Measurements from ENCODE around the gene OR52W1. TPM values are rescaled to one million over a fixed set of nuclear protein-coding genes. Genes with fewer than 3 reads are reported as not detected.

Gene OR52W1
- total and polyA plus RNA-seq, 2 donors: 0.02 TPM; not detected in 1

DNA sequence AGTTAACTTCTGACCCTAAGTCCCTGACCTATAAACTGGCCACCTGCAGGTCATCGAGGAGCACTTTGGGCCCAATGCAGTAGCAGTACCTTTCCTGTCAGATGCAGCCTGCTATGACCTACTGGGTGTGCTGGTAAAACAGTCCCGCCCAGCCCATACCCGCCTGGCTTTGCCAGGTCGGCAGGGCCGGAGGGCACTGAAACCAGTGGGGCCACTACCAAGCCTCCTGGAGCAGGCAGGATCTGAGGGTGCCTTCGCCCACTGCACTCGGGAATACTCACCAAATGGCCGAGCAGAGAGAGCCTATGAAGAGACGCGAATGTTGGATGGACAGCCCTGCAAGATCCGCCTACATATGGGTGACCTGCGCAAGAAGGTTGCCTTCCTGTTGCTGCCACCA is 10.8 kb downstream of the OR52W1 start:
- Histone ChIP-seq H3K4me3 (ENCODE audit: low read length in 2 of 2) (no peak overlapping the region), H3K36me3 (ENCODE audit: control insufficient read depth in 2 of 2, insufficient read depth in 2 of 2, low read length in 1 of 2) (peaks cover 37 to 40% of the 10 kb centered on the region in 2 donors), H3K9me3 (ENCODE audit: control insufficient read depth in 2 of 2, insufficient read depth in 1 of 2, low read length in 1 of 2) (no peaks in the 10 kb centered on the region), H3K27ac (ENCODE audit: low read depth in 1 of 2, low read length in 1 of 2) (no peak overlapping the region), H3K27me3 (ENCODE audit: control insufficient read depth in 2 of 2, insufficient read depth in 1 of 2, low read length in 1 of 2) (no peaks in the 10 kb centered on the region), H3K4me1 (ENCODE audit: control insufficient read depth in 2 of 2, insufficient read depth in 2 of 2, low read length in 2 of 2) (no peaks in the 10 kb centered on the region)
- 96% methylated on average over 12 of the region's 12 CpGs for WGBS
- no peak for DNase-seq (ENCODE audit: low read depth in 6 of 9, low spot score in 9 of 9)

DNA sequence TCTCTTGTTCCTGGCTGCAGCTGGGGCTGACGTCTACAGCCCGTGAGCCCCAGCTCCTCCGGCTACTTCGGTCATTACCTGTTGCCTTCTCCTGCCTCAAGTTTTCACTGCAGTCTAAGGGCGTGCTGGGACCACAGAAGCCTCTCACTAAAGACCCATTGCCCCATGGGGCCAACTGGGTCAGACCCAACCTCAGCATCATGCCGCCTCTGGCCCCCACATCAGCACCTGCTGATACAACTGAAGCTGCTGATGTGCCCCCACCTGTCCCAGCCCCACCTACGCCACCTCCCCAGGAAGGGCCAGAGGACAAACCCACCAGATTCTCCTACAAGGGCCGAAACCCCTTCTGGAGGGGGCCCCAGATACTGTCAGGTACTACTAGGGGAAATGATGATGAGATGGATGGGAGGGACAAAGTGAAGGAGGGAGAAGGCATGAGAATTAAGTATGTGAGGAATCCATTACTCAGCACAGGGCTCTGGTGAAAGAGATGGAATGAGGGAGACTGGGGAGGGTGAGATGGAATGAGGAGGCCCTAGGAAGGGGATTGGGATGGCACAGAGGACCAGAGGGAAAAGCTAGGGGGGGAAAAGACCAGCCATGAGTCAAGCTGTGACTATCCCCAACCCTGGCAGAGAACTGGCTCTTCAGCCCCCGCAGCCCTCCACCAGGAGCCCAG is 11.4 kb downstream of the OR52W1 start:
- no peak for DNase-seq (ENCODE audit: low read depth in 6 of 9, low spot score in 9 of 9)
- H3K4me1 ChIP-seq (ENCODE audit: control insufficient read depth in 2 of 2, insufficient read depth in 2 of 2, low read length in 2 of 2): no peaks in the 10 kb centered on the region
- H3K9me3 ChIP-seq (ENCODE audit: control insufficient read depth in 2 of 2, insufficient read depth in 1 of 2, low read length in 1 of 2): no peaks in the 10 kb centered on the region
- no peaks in the 10 kb centered on the region for H3K27me3 ChIP-seq (ENCODE audit: control insufficient read depth in 2 of 2, insufficient read depth in 1 of 2, low read length in 1 of 2)
- 96% methylated on average over 9 of the region's 9 CpGs for WGBS
- H3K36me3 ChIP-seq (ENCODE audit: control insufficient read depth in 2 of 2, insufficient read depth in 2 of 2, low read length in 1 of 2): peaks cover 37 to 43% of the 10 kb centered on the region in 2 donors
- H3K27ac ChIP-seq (ENCODE audit: low read depth in 1 of 2, low read length in 1 of 2): no peak overlapping the region
- no peak overlapping the region for H3K4me3 ChIP-seq (ENCODE audit: low read length in 2 of 2)

DNA sequence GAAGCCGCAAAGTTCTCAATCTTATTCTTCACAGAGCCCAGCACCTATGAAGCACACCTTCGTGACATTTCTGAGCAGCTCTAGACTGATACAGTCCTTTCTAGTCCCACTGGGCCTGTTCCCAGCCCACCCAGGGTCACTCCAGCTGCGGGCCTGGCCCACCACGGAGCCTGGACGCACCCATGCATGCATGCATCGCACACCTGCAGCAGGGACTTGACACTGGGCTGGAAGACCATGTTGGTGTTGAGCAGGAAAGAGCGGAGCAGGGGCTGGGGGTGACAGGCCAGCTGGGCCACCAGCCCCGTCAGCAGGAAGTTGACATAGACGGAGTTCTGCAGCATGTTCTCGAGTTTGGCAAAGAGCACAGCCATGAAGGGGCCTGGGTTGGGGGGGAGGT is 15.5 kb downstream of the OR52W1 start:
- Histone ChIP-seq H3K9me3 (ENCODE audit: control insufficient read depth in 2 of 2, insufficient read depth in 1 of 2, low read length in 1 of 2) (no peaks in the 10 kb centered on the region), H3K4me1 (ENCODE audit: control insufficient read depth in 2 of 2, insufficient read depth in 2 of 2, low read length in 2 of 2) (no peaks in the 10 kb centered on the region), H3K27me3 (ENCODE audit: control insufficient read depth in 2 of 2, insufficient read depth in 1 of 2, low read length in 1 of 2) (no peaks in the 10 kb centered on the region), H3K36me3 (ENCODE audit: control insufficient read depth in 2 of 2, insufficient read depth in 2 of 2, low read length in 1 of 2) (peaks cover 58 to 65% of the 10 kb centered on the region in 2 donors), H3K27ac (ENCODE audit: low read depth in 1 of 2, low read length in 1 of 2) (no peak overlapping the region), H3K4me3 (ENCODE audit: low read length in 2 of 2) (no peak overlapping the region)
- no peak for DNase-seq (ENCODE audit: low read depth in 6 of 9, low spot score in 9 of 9)
- 98% methylated on average over 10 of the region's 10 CpGs for WGBS

DNA sequence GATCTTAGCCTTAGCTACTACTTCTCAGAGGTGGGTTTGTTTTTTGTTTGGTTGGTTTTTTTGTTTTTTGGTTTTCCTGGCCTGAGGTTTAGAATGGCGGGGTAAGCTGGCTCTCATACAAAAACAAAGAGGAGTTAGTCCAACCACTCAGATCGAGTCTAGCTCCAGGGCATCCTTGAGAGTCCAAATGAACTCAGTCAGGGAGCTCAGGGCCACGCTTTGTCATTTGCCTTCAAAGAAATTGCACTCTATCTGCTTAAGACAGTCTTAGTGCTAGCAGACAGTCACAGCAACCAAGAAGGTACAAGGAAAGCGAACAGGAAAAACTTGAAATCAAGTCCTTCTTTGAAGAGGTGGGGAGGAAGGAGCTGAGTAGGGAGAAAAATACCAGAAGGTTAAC is 17.5 kb downstream of the OR52W1 start:
- 98% methylated on average over 4 of the region's 4 CpGs for WGBS
- DNase-seq (ENCODE audit: low read depth in 6 of 9, low spot score in 9 of 9): no peak

DNA sequence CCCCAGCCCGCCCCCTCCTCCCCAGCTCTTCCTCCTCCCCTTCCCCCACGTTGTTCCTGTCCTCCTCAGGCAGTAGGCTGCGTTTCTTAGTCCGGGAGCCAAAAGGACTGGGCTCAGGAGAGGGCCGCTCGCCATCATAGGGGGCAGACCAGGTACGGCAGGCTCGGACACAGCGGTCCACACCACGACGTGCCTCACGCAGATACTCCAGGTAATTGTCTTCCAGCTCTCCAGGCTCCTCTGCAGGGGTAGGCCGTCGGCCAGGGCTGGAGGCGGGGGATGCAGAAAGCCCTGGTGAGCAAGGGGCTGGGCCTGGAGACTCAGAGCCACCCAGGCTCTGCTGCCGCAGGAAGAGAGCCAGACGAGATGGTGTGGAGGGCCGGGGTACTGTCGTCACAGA is 18.7 kb downstream of the OR52W1 start:
- Histone ChIP-seq H3K36me3 (ENCODE audit: control insufficient read depth in 2 of 2, insufficient read depth in 2 of 2, low read length in 1 of 2) (peaks cover 58 to 62% of the 10 kb centered on the region in 2 donors), H3K9me3 (ENCODE audit: control insufficient read depth in 2 of 2, insufficient read depth in 1 of 2, low read length in 1 of 2) (no peaks in the 10 kb centered on the region), H3K27me3 (ENCODE audit: control insufficient read depth in 2 of 2, insufficient read depth in 1 of 2, low read length in 1 of 2) (no peaks in the 10 kb centered on the region), H3K4me1 (ENCODE audit: control insufficient read depth in 2 of 2, insufficient read depth in 2 of 2, low read length in 2 of 2) (no peaks in the 10 kb centered on the region), H3K4me3 (ENCODE audit: low read length in 2 of 2) (no peak overlapping the region), H3K27ac (ENCODE audit: low read depth in 1 of 2, low read length in 1 of 2) (no peak overlapping the region)
- 98% methylated on average over 19 of the region's 19 CpGs for WGBS
- DNase-seq (ENCODE audit: low read depth in 6 of 9, low spot score in 9 of 9): no peak

More for the DNA sequence above, 17.5 kb downstream of the OR52W1 start:
- no peaks in the 10 kb centered on the region for H3K9me3 ChIP-seq (ENCODE audit: control insufficient read depth in 2 of 2, insufficient read depth in 1 of 2, low read length in 1 of 2)
- H3K27me3 ChIP-seq (ENCODE audit: control insufficient read depth in 2 of 2, insufficient read depth in 1 of 2, low read length in 1 of 2): no peaks in the 10 kb centered on the region
- H3K27ac ChIP-seq (ENCODE audit: low read depth in 1 of 2, low read length in 1 of 2): no peak overlapping the region
- peaks cover 53 to 58% of the 10 kb centered on the region in 2 donors for H3K36me3 ChIP-seq (ENCODE audit: control insufficient read depth in 2 of 2, insufficient read depth in 2 of 2, low read length in 1 of 2)
- H3K4me3 ChIP-seq (ENCODE audit: low read length in 2 of 2): no peak overlapping the region
- H3K4me1 ChIP-seq (ENCODE audit: control insufficient read depth in 2 of 2, insufficient read depth in 2 of 2, low read length in 2 of 2): no peaks in the 10 kb centered on the region

DNA sequence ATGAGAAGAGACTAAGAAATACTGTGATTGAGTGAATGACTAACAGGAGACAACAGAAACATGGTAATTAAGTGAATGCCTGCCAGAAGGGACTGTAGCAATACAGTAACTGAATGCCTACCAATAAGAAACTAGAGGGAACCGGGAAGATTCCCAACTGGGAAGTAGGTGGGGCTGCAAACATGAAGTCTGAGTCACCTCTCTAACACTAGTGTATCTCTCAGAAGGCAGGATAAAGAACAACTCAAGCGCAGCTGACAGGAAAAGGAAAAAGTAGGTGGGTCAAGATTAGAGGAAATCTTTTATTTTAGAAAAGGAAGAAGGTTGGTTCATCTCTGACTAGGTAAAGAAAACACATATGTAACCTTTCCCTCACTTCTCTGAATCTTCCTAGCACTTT is 20.3 kb downstream of the OR52W1 start:
- H3K27ac ChIP-seq (ENCODE audit: low read depth in 1 of 2, low read length in 1 of 2): no peak overlapping the region
- WGBS: 90% methylated on average over 2 of the region's 2 CpGs
- H3K36me3 ChIP-seq (ENCODE audit: control insufficient read depth in 2 of 2, insufficient read depth in 2 of 2, low read length in 1 of 2): peaks cover 66 to 75% of the 10 kb centered on the region in 2 donors
- no peak overlapping the region for H3K4me3 ChIP-seq (ENCODE audit: low read length in 2 of 2)
- no peaks in the 10 kb centered on the region for H3K9me3 ChIP-seq (ENCODE audit: control insufficient read depth in 2 of 2, insufficient read depth in 1 of 2, low read length in 1 of 2)
- H3K27me3 ChIP-seq (ENCODE audit: control insufficient read depth in 2 of 2, insufficient read depth in 1 of 2, low read length in 1 of 2): no peaks in the 10 kb centered on the region
- no peaks in the 10 kb centered on the region for H3K4me1 ChIP-seq (ENCODE audit: control insufficient read depth in 2 of 2, insufficient read depth in 2 of 2, low read length in 2 of 2)
- DNase-seq (ENCODE audit: low read depth in 6 of 9, low spot score in 9 of 9): no peak

DNA sequence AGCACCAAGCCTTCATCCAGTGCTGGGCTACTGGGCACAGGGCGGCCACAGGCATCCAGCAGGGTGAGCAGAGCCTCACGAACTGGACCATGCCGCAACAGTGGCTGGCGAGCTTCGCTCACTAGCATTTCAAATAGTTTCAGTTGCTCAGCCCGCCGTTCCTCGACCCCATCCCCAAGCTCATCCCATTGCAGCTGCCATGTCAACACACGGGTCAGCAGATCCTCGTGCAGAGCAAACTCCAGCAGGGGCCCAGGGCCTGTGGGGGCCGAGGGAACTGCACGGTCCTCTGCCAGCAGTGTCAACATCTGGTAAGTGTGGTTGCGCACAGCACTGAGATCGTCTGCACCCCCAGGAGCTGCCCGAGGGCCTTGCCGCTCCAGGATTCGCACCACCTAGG is 24.8 kb downstream of the OR52W1 start:
- DNase-seq (ENCODE audit: low read depth in 6 of 9, low spot score in 9 of 9): no peak

DNA sequence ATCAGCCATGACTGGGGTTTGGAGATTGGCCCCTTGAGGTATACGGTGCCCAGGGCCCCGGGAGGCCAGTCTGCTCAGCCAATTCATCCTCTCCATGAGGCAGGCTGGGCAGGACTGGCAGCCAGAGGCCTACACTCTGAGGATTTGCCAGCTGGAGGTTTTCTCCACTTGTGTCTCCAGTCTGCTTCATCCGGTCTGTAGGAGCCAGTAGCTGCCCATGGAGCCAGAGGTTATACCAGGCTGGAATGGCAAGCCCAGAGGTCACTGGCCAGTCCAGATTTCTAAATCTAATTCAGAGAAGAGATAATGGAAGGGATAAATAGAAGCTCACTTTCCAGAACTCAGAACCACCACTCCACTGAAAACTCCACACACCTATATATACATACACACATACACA is 25.4 kb downstream of the OR52W1 start:
- Histone ChIP-seq H3K36me3 (ENCODE audit: control insufficient read depth in 2 of 2, insufficient read depth in 2 of 2, low read length in 1 of 2) (peaks cover 32 to 44% of the 10 kb centered on the region in 2 donors), H3K27ac (ENCODE audit: low read depth in 1 of 2, low read length in 1 of 2) (no peak overlapping the region), H3K27me3 (ENCODE audit: control insufficient read depth in 2 of 2, insufficient read depth in 1 of 2, low read length in 1 of 2) (no peaks in the 10 kb centered on the region), H3K4me1 (ENCODE audit: control insufficient read depth in 2 of 2, insufficient read depth in 2 of 2, low read length in 2 of 2) (no peaks in the 10 kb centered on the region), H3K4me3 (ENCODE audit: low read length in 2 of 2) (no peak overlapping the region), H3K9me3 (ENCODE audit: control insufficient read depth in 2 of 2, insufficient read depth in 1 of 2, low read length in 1 of 2) (no peaks in the 10 kb centered on the region)
- over 99% methylated on average over 3 of the region's 3 CpGs for WGBS
- DNase-seq (ENCODE audit: low read depth in 6 of 9, low spot score in 9 of 9): no peak

More for the DNA sequence above, 24.8 kb downstream of the OR52W1 start:
- Histone ChIP-seq H3K27ac (ENCODE audit: low read depth in 1 of 2, low read length in 1 of 2) (no peak overlapping the region), H3K4me1 (ENCODE audit: control insufficient read depth in 2 of 2, insufficient read depth in 2 of 2, low read length in 2 of 2) (no peaks in the 10 kb centered on the region), H3K4me3 (ENCODE audit: low read length in 2 of 2) (no peak overlapping the region), H3K27me3 (ENCODE audit: control insufficient read depth in 2 of 2, insufficient read depth in 1 of 2, low read length in 1 of 2) (no peaks in the 10 kb centered on the region), H3K36me3 (ENCODE audit: control insufficient read depth in 2 of 2, insufficient read depth in 2 of 2, low read length in 1 of 2) (peaks cover 34 to 48% of the 10 kb centered on the region in 2 donors), H3K9me3 (ENCODE audit: control insufficient read depth in 2 of 2, insufficient read depth in 1 of 2, low read length in 1 of 2) (no peaks in the 10 kb centered on the region)
- 98% methylated on average over 17 of the region's 17 CpGs for WGBS

DNA sequence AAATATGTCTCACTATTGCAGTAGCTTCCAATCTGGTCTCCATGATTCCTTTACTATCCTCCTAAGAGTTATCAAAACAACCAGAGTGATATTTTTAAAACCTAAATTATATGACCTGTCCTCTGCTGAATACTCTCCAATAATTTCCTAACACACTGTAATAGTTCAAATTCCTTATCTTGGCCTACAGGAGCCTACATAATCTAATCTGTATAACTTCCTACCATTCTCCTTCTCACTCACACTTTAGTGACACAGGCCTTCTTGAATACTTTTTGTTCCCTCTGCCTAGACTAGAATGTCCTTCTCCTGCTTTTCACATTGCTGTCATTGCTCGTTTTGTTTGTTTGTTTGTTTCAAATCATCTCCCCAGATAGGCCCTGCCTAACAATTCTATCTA is 26.0 kb downstream of the OR52W1 start:
- DNase-seq (ENCODE audit: low read depth in 6 of 9, low spot score in 9 of 9): no peak
- no peaks in the 10 kb centered on the region for H3K9me3 ChIP-seq (ENCODE audit: control insufficient read depth in 2 of 2, insufficient read depth in 1 of 2, low read length in 1 of 2)
- no peak overlapping the region for H3K27ac ChIP-seq (ENCODE audit: low read depth in 1 of 2, low read length in 1 of 2)
- peaks cover 2% of the 10 kb centered on the region in 2 donors for H3K4me1 ChIP-seq (ENCODE audit: control insufficient read depth in 2 of 2, insufficient read depth in 2 of 2, low read length in 2 of 2)
- H3K4me3 ChIP-seq (ENCODE audit: low read length in 2 of 2): no peak overlapping the region
- 98% methylated on average over 1 of the region's 1 CpG for WGBS
- peaks cover 31 to 41% of the 10 kb centered on the region in 2 donors for H3K36me3 ChIP-seq (ENCODE audit: control insufficient read depth in 2 of 2, insufficient read depth in 2 of 2, low read length in 1 of 2)
- H3K27me3 ChIP-seq (ENCODE audit: control insufficient read depth in 2 of 2, insufficient read depth in 1 of 2, low read length in 1 of 2): no peaks in the 10 kb centered on the region
